ENCODE measurements around the gene HLCS. TPM values are rescaled to one million over a fixed set of nuclear protein-coding genes. Genes with fewer than 3 reads are reported as not detected.
"Not testable (repeated sequence)": the region's sequence is repeated elsewhere in the genome, so short reads cannot be mapped to it uniquely, and the experiment has no call there.

Gene HLCS
- total RNA-seq, 1 experiment from 2014 or later = 55.9 TPM

DNA sequence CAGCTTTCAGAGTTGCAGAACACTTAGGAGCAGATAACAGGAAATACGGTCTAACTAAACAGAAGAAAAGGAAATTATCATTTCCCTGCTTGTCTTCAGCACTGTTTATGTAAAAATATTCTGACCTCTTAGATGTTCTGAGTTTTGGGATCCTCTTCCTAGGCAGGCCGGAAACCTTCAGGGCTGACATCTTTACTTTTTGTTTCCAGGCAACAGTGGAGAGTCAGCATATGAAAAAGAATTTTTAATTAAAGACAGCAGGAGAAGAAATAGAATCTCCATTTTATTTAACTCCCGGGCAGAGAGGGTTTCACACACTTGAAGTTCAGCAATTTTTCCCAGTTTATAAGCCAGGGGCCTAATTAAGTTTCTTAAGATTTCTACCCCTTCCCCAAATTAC is 35.0 kb upstream of the HLCS start:
- Histone ChIP-seq H3K9ac (ENCODE audit: low read length) (no peak overlapping the region), H3K9me3 (ENCODE audit: low read length) (no peaks in the 10 kb centered on the region), H3K9me2 (replicated peaks; ENCODE audit: insufficient read depth, low read length) (no peaks in the 10 kb centered on the region), H3K27ac (ENCODE audit: low read length) (no peak overlapping the region), H3K36me3 (ENCODE audit: insufficient read depth, low read length) (no peaks in the 10 kb centered on the region), H3K27me3 (ENCODE audit: low read length) (no peaks in the 10 kb centered on the region), H3K79me2 (ENCODE audit: low read length) (no peaks in the 10 kb centered on the region), H3K4me2 (ENCODE audit: low read depth, low read length, poor library complexity, severe bottlenecking) (no peak overlapping the region), H3K4me1 (ENCODE audit: low read length) (peaks cover 4% of the 10 kb centered on the region; the same call in 1 of the 2 replicates), H2AFZ (ENCODE audit: low read length) (peak overlapping the region; percentile 45; the same call in 1 of the 2 replicates), H3K4me3 (ENCODE audit: low read length) (no peak overlapping the region), H4K20me1 (ENCODE audit: insufficient read depth, low read depth, low read length) (no peaks in the 10 kb centered on the region)
- no peak for DNase-seq

DNA sequence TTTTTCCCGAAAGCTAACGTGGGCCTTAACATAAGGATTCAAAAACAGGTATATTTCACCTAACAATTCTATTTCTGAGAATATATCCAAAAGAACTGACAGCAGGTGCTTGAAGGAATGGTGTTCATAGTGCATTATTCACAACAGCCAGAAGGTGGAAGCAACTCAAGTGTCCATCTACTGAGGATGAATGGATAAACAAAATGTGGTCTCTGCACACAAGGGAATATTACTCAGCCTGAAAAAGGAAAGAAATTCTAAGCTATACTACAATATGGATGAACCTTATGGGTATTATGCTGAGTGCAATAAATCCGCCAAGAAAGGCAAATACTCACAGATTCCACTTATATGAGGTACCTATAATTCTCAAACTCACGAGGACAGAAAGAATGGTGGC is 33.9 kb upstream of the HLCS start:
- no peak for DNase-seq
- Histone ChIP-seq H3K36me3 (ENCODE audit: insufficient read depth, low read length) (no peaks in the 10 kb centered on the region), H3K4me2 (ENCODE audit: low read depth, low read length, poor library complexity, severe bottlenecking) (no peak overlapping the region), H2AFZ (ENCODE audit: low read length) (no peak overlapping the region), H3K9me3 (ENCODE audit: low read length) (no peaks in the 10 kb centered on the region), H3K9ac (ENCODE audit: low read length) (no peak overlapping the region), H4K20me1 (ENCODE audit: insufficient read depth, low read depth, low read length) (no peaks in the 10 kb centered on the region), H3K9me2 (replicated peaks; ENCODE audit: insufficient read depth, low read length) (no peaks in the 10 kb centered on the region), H3K79me2 (ENCODE audit: low read length) (no peaks in the 10 kb centered on the region), H3K27me3 (ENCODE audit: low read length) (no peaks in the 10 kb centered on the region), H3K4me1 (ENCODE audit: low read length) (peaks cover 4% of the 10 kb centered on the region; the same call in 1 of the 2 replicates), H3K27ac (ENCODE audit: low read length) (no peak overlapping the region), H3K4me3 (ENCODE audit: low read length) (no peak overlapping the region)

DNA sequence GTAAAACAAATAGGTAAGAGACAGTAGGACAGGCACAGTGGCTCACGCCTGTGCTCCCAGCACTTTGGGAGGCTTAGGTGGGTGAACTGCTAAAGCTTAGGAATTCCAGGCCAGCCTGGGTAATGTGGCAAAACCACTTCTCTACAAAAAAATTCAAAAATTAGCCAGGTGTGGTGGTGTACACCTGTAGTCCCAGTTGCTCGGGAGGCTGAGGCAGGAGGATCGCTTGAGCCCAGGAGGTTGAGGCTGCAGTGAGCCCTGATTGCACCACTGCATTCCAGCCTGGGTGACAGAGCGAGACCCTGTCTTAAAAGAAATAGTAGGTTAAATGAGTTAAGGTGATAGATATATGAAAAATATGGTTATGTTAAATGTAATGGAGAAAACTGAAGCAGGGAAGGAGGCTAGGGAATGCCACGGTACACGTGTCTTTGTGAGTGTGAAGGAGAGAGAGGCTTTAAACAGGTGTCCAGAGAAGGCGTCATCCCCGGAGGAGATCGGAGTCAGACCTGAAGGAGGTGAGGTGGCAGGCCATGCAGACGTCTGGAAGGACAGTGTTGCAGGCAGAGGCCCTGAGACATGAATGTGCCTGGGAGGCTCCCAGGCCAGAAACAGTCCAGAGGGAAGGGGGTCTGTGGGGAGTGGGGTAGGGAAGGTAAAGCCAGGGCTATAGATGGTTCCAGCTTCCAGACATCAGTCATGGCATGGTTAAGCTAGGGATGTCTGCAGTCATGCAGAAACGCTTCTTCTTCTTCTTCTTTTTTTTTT is 32.8 kb upstream of the HLCS start:
- H3K36me3 ChIP-seq (ENCODE audit: insufficient read depth, low read length) = no peaks in the 10 kb centered on the region
- no peaks in the 10 kb centered on the region for H4K20me1 ChIP-seq (ENCODE audit: insufficient read depth, low read depth, low read length)
- H2AFZ ChIP-seq (ENCODE audit: low read length) = no peak overlapping the region
- H3K4me1 ChIP-seq (ENCODE audit: low read length) = peaks cover 4% of the 10 kb centered on the region; the same call in 1 of the 2 replicates
- no peak overlapping the region for H3K27ac ChIP-seq (ENCODE audit: low read length)
- no peaks in the 10 kb centered on the region for H3K9me2 ChIP-seq (replicated peaks; ENCODE audit: insufficient read depth, low read length)
- H3K9ac ChIP-seq (ENCODE audit: low read length) = no peak overlapping the region
- H3K9me3 ChIP-seq (ENCODE audit: low read length) = no peaks in the 10 kb centered on the region
- no peak overlapping the region for H3K4me2 ChIP-seq (ENCODE audit: low read depth, low read length, poor library complexity, severe bottlenecking)
- H3K27me3 ChIP-seq (ENCODE audit: low read length) = no peaks in the 10 kb centered on the region
- H3K79me2 ChIP-seq (ENCODE audit: low read length) = no peaks in the 10 kb centered on the region
- no peak overlapping the region for H3K4me3 ChIP-seq (ENCODE audit: low read length)
- no peak for DNase-seq

DNA sequence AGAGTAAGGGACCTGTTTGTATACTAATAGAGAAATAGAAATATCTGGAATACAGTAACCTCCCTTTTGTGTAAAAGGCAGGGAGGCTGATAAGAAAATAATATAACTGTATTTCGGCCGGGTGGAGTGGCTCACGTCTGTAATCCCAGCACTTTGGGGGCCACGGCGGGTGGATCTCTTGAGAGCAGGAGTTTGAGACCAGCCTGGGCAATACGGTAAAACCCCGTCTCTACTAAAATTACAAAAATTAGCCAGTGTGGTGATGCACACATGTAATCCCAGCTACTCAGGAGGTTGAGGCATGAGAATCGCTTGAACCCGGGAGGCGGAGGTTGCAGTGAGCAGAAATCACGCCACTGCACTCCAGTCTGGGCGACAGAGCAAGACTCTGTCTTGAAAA is 28.8 kb upstream of the HLCS start:
- DNase-seq; H3K79me2 ChIP-seq (ENCODE audit: low read length); H3K9me2 ChIP-seq (replicated peaks; ENCODE audit: insufficient read depth, low read length); H3K4me2 ChIP-seq (ENCODE audit: low read depth, low read length, poor library complexity, severe bottlenecking); H3K4me1 ChIP-seq (ENCODE audit: low read length); H2AFZ ChIP-seq (ENCODE audit: low read length); H3K9me3 ChIP-seq (ENCODE audit: low read length); H3K9ac ChIP-seq (ENCODE audit: low read length); H4K20me1 ChIP-seq (ENCODE audit: insufficient read depth, low read depth, low read length); H3K4me3 ChIP-seq (ENCODE audit: low read length); H3K27ac ChIP-seq (ENCODE audit: low read length); H3K36me3 ChIP-seq (ENCODE audit: insufficient read depth, low read length); H3K27me3 ChIP-seq (ENCODE audit: low read length): not testable (repeated sequence)

- H4K20me1 ChIP-seq (ENCODE audit: insufficient read depth, low read depth, low read length) = no peaks in the 10 kb centered on the region
- no peaks in the 10 kb centered on the region for H3K79me2 ChIP-seq (ENCODE audit: low read length)
- H3K9ac ChIP-seq (ENCODE audit: low read length) = no peak overlapping the region
- H3K27me3 ChIP-seq (ENCODE audit: low read length) = no peaks in the 10 kb centered on the region
- no peaks in the 10 kb centered on the region for H3K9me3 ChIP-seq (ENCODE audit: low read length)
- H2AFZ ChIP-seq (ENCODE audit: low read length) = no peak overlapping the region
- no peak for DNase-seq
- H3K36me3 ChIP-seq (ENCODE audit: insufficient read depth, low read length) = no peaks in the 10 kb centered on the region
- no peak overlapping the region for H3K4me2 ChIP-seq (ENCODE audit: low read depth, low read length, poor library complexity, severe bottlenecking)
- no peaks in the 10 kb centered on the region for H3K9me2 ChIP-seq (replicated peaks; ENCODE audit: insufficient read depth, low read length)
- peaks cover 9% of the 10 kb centered on the region for H3K4me1 ChIP-seq (ENCODE audit: low read length)
- H3K4me3 ChIP-seq (ENCODE audit: low read length) = no peak overlapping the region
- no peak overlapping the region for H3K27ac ChIP-seq (ENCODE audit: low read length)
Measured at GRCh38 chr21:36994501-36995158, 28.2 kb upstream of the HLCS start.

DNA sequence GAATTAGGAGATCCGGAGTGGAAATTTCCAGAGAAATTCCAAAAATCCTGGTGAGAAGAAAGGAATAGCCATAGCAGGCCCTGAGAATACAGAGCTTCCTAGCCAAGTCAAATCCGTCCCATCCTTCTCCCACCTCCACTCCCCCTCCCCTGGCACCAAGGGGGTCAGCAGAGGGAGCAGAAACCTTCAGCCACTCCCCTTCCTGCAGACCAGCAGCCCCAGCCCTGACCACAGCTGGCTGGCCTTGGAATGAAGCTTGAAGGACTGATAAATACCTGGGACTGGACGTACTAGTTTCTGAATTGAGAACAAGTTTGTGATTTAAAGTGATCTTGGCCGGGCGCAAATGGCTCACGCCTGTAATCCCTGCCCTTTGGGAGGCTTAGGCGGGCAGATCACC is 26.2 kb upstream of the HLCS start:
- H3K4me2 ChIP-seq (ENCODE audit: low read depth, low read length, poor library complexity, severe bottlenecking) = no peak overlapping the region
- no peaks in the 10 kb centered on the region for H3K9me2 ChIP-seq (replicated peaks; ENCODE audit: insufficient read depth, low read length)
- H3K79me2 ChIP-seq (ENCODE audit: low read length) = no peaks in the 10 kb centered on the region
- H3K4me3 ChIP-seq (ENCODE audit: low read length) = no peak overlapping the region
- no peaks in the 10 kb centered on the region for H4K20me1 ChIP-seq (ENCODE audit: insufficient read depth, low read depth, low read length)
- no peaks in the 10 kb centered on the region for H3K36me3 ChIP-seq (ENCODE audit: insufficient read depth, low read length)
- H3K9ac ChIP-seq (ENCODE audit: low read length) = no peak overlapping the region
- H3K27ac ChIP-seq (ENCODE audit: low read length) = no peak overlapping the region
- DNase-seq = no peak
- no peaks in the 10 kb centered on the region for H3K27me3 ChIP-seq (ENCODE audit: low read length)
- no peak overlapping the region for H2AFZ ChIP-seq (ENCODE audit: low read length)
- peaks cover 15% of the 10 kb centered on the region for H3K4me1 ChIP-seq (ENCODE audit: low read length)
- H3K9me3 ChIP-seq (ENCODE audit: low read length) = no peaks in the 10 kb centered on the region

DNA sequence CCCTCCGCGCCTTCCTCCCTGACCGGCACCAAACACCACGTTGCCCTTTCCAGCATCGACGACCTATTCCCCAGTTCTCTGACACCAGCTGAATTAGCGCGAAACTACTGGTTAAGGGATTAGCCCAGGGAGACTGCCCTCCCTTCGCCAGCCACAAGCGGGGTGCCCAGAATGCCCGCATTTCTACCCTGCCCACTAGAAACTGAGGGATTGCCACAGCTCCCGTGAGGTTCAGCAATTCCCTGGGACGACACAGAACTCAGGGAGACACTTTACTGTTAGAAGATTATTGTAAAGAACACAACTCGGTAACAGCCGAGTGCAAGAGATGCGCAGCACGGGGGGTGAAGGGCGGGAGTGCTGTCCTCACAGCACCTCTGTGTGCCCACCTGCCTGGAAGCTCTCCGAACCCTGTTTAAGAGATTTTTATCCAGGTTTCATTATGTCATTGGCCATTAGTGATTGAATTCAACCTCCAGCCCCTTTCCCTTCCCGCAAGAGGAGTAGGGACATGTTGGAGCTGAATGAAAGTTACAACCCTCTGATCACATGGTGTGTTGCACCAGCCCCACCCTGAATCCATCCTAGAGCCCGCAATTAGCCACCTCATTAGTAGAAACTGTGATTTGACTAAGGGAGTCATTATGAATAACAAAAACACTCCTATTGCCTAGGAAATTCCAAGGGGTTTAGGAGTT is 24.2 kb upstream of the HLCS start:
- Histone ChIP-seq H3K27ac (ENCODE audit: low read length) (no peak overlapping the region), H2AFZ (ENCODE audit: low read length) (peak overlapping the region; percentile 97), H3K9ac (ENCODE audit: low read length) (peak overlapping the region; percentile 83), H3K27me3 (ENCODE audit: low read length) (no peaks in the 10 kb centered on the region), H3K4me2 (ENCODE audit: low read depth, low read length, poor library complexity, severe bottlenecking) (peak overlapping the region; percentile 85), H3K4me1 (ENCODE audit: low read length) (peaks cover 15% of the 10 kb centered on the region), H3K9me3 (ENCODE audit: low read length) (no peaks in the 10 kb centered on the region), H3K4me3 (ENCODE audit: low read length) (peak overlapping the region; percentile 74), H3K36me3 (ENCODE audit: insufficient read depth, low read length) (no peaks in the 10 kb centered on the region), H3K9me2 (replicated peaks; ENCODE audit: insufficient read depth, low read length) (no peaks in the 10 kb centered on the region), H4K20me1 (ENCODE audit: insufficient read depth, low read depth, low read length) (no peaks in the 10 kb centered on the region), H3K79me2 (ENCODE audit: low read length) (no peaks in the 10 kb centered on the region)
- DNase-seq = no peak
